Parathyroid adenoma (tissue), 2 donors: ENCODE data around the gene HECW1.

Experiments used
- H2AFZ ChIP-seq: fragments of 300-600 bp; sonication (generic); one replicate; pipeline ENCODE4 v1.7.0; 2017; ENCODE audit warnings: antibody characterized with exemption, mild to moderate bottlenecking
- H3K27ac ChIP-seq: fragments of 300-600 bp; sonication (generic); one replicate; pipeline ENCODE4 v1.7.0; 2017
- H3K27me3 ChIP-seq: fragments of 300-600 bp; sonication (generic); one replicate; pipeline ENCODE4 v1.7.0; 2017; ENCODE audit warnings: low read length; ENCODE audit not compliant: control insufficient read depth, insufficient read depth
- H3K36me3 ChIP-seq: fragments of 300-600 bp; sonication (generic); one replicate; pipeline ENCODE4 v1.7.0; 2017; ENCODE audit warnings: low read length; ENCODE audit not compliant: control insufficient read depth, insufficient read depth
- H3K4me1 ChIP-seq: fragments of 300-600 bp; sonication (generic); one replicate; pipeline ENCODE4 v1.7.0; 2017; ENCODE audit warnings: control low read depth
- H3K4me2 ChIP-seq: fragments of 300-600 bp; sonication (generic); one replicate; pipeline ENCODE4 v1.7.0; 2017; ENCODE audit warnings: low read length
- H3K4me3 ChIP-seq: fragments of 300-600 bp; sonication (generic); one replicate; pipeline ENCODE4 v1.7.0; 2017; ENCODE audit warnings: low read depth, low read length
- H3K79me2 ChIP-seq: fragments of 300-600 bp; sonication (generic); one replicate; pipeline ENCODE4 v1.7.0; 2017; ENCODE audit warnings: control low read depth
- H3K9ac ChIP-seq: fragments of 300-600 bp; sonication (generic); one replicate; pipeline ENCODE4 v1.7.0; 2017; ENCODE audit warnings: mild to moderate bottlenecking
- H3K9me3 ChIP-seq: fragments of 300-600 bp; sonication (generic); one replicate; pipeline ENCODE4 v1.7.0; 2017; ENCODE audit warnings: low read length; ENCODE audit not compliant: control insufficient read depth
- TF ChIP-seq, protein P1 (sequence below): fragments of 300-600 bp; sonication (generic); IDR thresholded peaks from one replicate; pipeline ENCODE4 v1.7.0; 2017; ENCODE audit warnings: antibody characterized with exemption, mild to moderate bottlenecking
- donor health status: primary hyperparathyroidism.

HECW1 gene

DNA sequence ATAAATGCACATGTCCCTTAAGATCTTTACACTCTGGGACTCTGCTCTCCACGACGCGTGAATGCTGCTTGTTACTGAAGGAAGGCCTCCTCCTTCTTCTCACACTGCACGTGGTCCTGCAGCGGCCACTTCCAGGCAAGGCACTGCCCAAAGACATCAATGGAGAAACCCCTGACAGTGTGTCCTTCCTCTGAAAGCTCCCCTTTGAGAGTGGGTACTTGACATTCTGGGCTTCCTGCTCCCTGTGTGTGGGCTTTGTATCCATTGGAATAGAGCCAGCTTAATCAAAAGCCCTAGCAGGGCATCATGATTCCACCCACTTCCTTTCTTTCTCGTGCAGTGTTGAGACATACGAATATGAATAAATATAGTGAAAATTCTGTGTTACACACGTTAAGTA lies 400.8 kb downstream of the HECW1 start:
- no peak overlapping the region for H3K9ac ChIP-seq
- H3K4me3 ChIP-seq = no peak overlapping the region
- no peaks in the 10 kb centered on the region for H3K9me3 ChIP-seq
- TF ChIP-seq, protein P1, sequence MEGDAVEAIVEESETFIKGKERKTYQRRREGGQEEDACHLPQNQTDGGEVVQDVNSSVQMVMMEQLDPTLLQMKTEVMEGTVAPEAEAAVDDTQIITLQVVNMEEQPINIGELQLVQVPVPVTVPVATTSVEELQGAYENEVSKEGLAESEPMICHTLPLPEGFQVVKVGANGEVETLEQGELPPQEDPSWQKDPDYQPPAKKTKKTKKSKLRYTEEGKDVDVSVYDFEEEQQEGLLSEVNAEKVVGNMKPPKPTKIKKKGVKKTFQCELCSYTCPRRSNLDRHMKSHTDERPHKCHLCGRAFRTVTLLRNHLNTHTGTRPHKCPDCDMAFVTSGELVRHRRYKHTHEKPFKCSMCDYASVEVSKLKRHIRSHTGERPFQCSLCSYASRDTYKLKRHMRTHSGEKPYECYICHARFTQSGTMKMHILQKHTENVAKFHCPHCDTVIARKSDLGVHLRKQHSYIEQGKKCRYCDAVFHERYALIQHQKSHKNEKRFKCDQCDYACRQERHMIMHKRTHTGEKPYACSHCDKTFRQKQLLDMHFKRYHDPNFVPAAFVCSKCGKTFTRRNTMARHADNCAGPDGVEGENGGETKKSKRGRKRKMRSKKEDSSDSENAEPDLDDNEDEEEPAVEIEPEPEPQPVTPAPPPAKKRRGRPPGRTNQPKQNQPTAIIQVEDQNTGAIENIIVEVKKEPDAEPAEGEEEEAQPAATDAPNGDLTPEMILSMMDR = no peak
- no peaks in the 10 kb centered on the region for H3K36me3 ChIP-seq
- H3K79me2 ChIP-seq = no peaks in the 10 kb centered on the region
- no peaks in the 10 kb centered on the region for H3K27me3 ChIP-seq
- no peaks in the 10 kb centered on the region for H3K4me1 ChIP-seq
- no peak overlapping the region for H3K4me2 ChIP-seq
- no peak overlapping the region for H2AFZ ChIP-seq
- no peak overlapping the region for H3K27ac ChIP-seq

DNA sequence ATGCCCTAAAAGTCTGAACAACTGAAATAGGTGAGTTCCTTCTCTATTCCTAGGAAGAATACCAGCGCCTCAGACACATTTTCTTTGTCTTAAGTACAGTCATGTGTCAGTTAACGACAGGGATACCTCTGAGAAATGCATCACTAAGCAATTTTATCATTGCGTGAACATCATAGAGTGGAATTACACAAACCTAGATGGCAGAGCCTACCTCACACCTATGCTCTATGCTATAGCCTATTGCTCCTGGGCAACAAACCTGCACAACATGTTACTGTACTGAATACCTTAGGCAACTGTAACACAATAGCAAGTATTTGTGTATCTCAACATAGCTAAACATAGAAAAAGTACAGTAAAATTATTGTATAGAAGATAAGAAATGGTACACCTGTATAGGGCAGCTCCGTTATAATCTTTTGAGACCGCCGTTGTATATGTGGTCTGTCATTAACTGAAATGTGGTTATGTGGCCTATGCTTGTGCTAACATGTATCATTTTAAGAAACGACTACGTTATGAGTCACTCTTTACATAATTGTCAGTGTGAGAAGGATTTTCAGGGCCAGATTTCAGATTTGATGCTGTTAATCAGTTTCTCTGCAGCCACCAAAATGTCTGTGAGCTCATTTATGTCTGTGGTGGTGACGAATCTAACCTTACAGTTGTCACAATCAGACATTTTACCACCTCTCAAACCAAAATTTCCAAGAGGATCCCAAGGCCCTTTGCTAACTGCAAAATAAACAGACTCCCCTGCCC lies 404.3 kb downstream of the HECW1 start:
- TF ChIP-seq, protein P1 = no peak
- Histone ChIP-seq H3K79me2 (no peaks in the 10 kb centered on the region), H3K27ac (no peak overlapping the region), H3K4me1 (no peaks in the 10 kb centered on the region), H3K9me3 (no peaks in the 10 kb centered on the region), H3K4me3 (no peak overlapping the region), H3K27me3 (no peaks in the 10 kb centered on the region), H3K4me2 (no peak overlapping the region), H3K9ac (no peak overlapping the region), H2AFZ (no peak overlapping the region), H3K36me3 (no peaks in the 10 kb centered on the region)

DNA sequence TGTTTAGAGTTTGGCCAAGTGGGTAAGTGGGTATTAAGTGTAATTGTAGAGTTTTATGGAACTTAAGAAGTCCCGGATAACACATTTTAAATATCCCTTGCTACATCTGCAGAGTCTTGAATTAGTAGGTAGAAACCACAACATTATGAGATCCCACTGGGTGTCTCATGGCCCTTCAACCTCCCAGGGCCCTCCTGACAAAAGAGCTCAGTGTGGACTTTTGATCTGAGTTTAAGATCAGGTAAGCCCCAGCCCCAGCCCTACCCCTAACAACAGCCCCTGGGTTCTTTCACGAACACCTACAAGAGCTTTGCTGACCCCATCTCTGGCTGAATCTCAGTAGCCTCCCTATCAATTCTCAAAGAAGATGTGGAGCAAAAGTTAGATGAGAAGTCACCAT lies 405.0 kb downstream of the HECW1 start:
- Histone ChIP-seq H3K27ac (no peak overlapping the region), H3K27me3 (no peaks in the 10 kb centered on the region), H3K9me3 (no peaks in the 10 kb centered on the region), H2AFZ (no peak overlapping the region), H3K9ac (no peak overlapping the region), H3K4me2 (no peak overlapping the region), H3K4me3 (no peak overlapping the region), H3K4me1 (no peaks in the 10 kb centered on the region), H3K36me3 (no peaks in the 10 kb centered on the region), H3K79me2 (no peaks in the 10 kb centered on the region)
- TF ChIP-seq, protein P1 = no peak

DNA sequence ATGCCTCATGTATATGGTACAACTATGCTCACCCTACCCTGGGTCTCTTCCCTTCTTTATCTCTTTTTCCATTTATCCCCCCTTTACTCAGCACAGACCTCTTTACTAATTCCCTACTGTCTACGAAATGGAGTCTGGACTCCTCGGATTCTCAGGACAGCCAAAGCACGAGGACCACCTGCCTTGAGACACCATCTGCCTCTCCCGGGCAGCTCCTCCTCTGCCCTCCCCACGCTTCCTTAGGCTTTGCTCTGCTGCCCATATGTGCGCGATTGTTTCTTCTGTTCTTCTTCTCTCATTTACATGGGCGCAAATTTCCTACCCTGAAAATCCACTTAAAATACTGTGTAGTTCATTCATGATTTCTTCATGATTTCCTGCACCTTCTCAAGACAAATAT lies 407.8 kb downstream of the HECW1 start:
- Histone ChIP-seq H3K27ac (no peak overlapping the region), H3K36me3 (no peaks in the 10 kb centered on the region), H3K27me3 (no peaks in the 10 kb centered on the region), H3K79me2 (no peaks in the 10 kb centered on the region), H3K4me2 (no peak overlapping the region), H2AFZ (no peak overlapping the region), H3K9me3 (no peaks in the 10 kb centered on the region), H3K9ac (no peak overlapping the region), H3K4me1 (no peaks in the 10 kb centered on the region), H3K4me3 (no peak overlapping the region)
- TF ChIP-seq, protein P1 = no peak
